IMR-90 (cell line): ENCODE measurements around the gene MFAP4. TPM values are rescaled to one million over a fixed set of nuclear protein-coding genes. Genes with fewer than 3 reads are reported as not detected.

ENCODE experiments used
- ATAC-seq: fragments of 200-7000 bp; cut with Tn5 transposase; 2 replicates; pipeline ENCODE4 v1.9.1; 2020; ENCODE audit warnings: low read depth, mild to moderate bottlenecking, moderate library complexity
- BruUV-seq: library from RNA; stranded (reverse); fragments of 400-500 nt; replicated peaks from 2 replicates; lab custom pipeline; 2021; lab: Mats Ljungman, UMichigan
- CTCF ChIA-PET: fragments of 300-600 bp; formaldehyde crosslinking; extraction: SDS; loops from one replicate; lab custom pipeline; 2021; ENCODE audit warnings: antibody characterized with exemption; lab: Yijun Ruan, JAX
- POLR2A ChIA-PET: fragments of 300-600 bp; sonication (Branson Sonifier 250); formaldehyde crosslinking; loops from one replicate; lab custom pipeline; 2022; ENCODE audit warnings: antibody characterized with exemption; ENCODE audit not compliant: unreplicated experiment; lab: Charles Lee
- DNase-seq: peaks from one replicate; pipeline ENCODE4 v3.0.0; 2013
- H2AFZ ChIP-seq: replicated peaks from 2 replicates; pipeline ENCODE3; 2013; ENCODE audit warnings: low read length, mild to moderate bottlenecking; ENCODE audit not compliant: poor library complexity
- H2AK5ac ChIP-seq: 2 replicates; pipeline ENCODE4 v1.6.1; 2013; ENCODE audit warnings: low read depth, low read length, inconsistent platforms
- H2AK9ac ChIP-seq: replicated peaks from 2 replicates; pipeline ENCODE3; 2013; ENCODE audit warnings: mild to moderate bottlenecking, low read depth, low read length, moderate library complexity; ENCODE audit not compliant: poor library complexity
- H2BK120ac ChIP-seq: 2 replicates; pipeline ENCODE4 v1.6.1; 2013; ENCODE audit warnings: low read depth, low read length, inconsistent platforms
- H2BK15ac ChIP-seq: 3 replicates; pipeline ENCODE4 v1.6.1; 2013; ENCODE audit warnings: low read depth, low read length, inconsistent platforms
- H2BK20ac ChIP-seq: 2 replicates; pipeline ENCODE4 v1.6.1; 2013; ENCODE audit warnings: low read depth, mild to moderate bottlenecking, inconsistent platforms, low read length, moderate library complexity
- H2BK5ac ChIP-seq: 2 replicates; pipeline ENCODE4 v1.6.1; 2013; ENCODE audit warnings: mild to moderate bottlenecking, low read depth, low read length, inconsistent platforms; ENCODE audit not compliant: poor library complexity, severe bottlenecking
- H3K14ac ChIP-seq: replicated peaks from 2 replicates; pipeline ENCODE4 v1.6.1; 2013; ENCODE audit warnings: low read depth, low read length, inconsistent platforms
- H3K18ac ChIP-seq: 2 replicates; pipeline ENCODE4 v1.6.1; 2013; ENCODE audit warnings: low read depth, low read length, control low read depth
- H3K23ac ChIP-seq: 2 replicates; pipeline ENCODE4 v1.6.1; 2013; ENCODE audit warnings: low read depth, low read length, inconsistent platforms
- H3K27ac ChIP-seq: 2 replicates; pipeline ENCODE4 v1.5.1; 2013; ENCODE audit warnings: mild to moderate bottlenecking, control low read depth, low read length; ENCODE audit not compliant: insufficient read depth
- H3K27me3 ChIP-seq: 2 replicates; pipeline ENCODE4 v1.6.1; 2013; ENCODE audit warnings: low read length; ENCODE audit not compliant: control insufficient read depth, insufficient read depth
- H3K36me3 ChIP-seq: 2 replicates; pipeline ENCODE4 v1.6.1; 2013; ENCODE audit warnings: low read length, mixed read lengths; ENCODE audit not compliant: control insufficient read depth, insufficient read depth
- H3K4ac ChIP-seq: 2 replicates; pipeline ENCODE4 v1.6.1; 2013; ENCODE audit warnings: low read depth, low read length, inconsistent platforms
- H3K4me1 ChIP-seq: 2 replicates; pipeline ENCODE4 v1.6.1; 2013; ENCODE audit warnings: low read length, mixed read lengths; ENCODE audit not compliant: control insufficient read depth, insufficient read depth
- H3K4me2 ChIP-seq: 2 replicates; pipeline ENCODE4 v1.6.1; 2013; ENCODE audit warnings: low read depth, mild to moderate bottlenecking, control low read depth, low read length, moderate library complexity
- H3K4me3 ChIP-seq: 2 replicates; pipeline ENCODE4 v1.5.1; 2013; ENCODE audit warnings: low read depth, mild to moderate bottlenecking, control low read depth, low read length, moderate library complexity; ENCODE audit not compliant: insufficient read depth
- H3K56ac ChIP-seq: 2 replicates; pipeline ENCODE4 v1.6.1; 2013; ENCODE audit warnings: low read length, inconsistent platforms; ENCODE audit not compliant: insufficient read depth; ENCODE audit errors: extremely low read depth
- H3K79me1 ChIP-seq, 2 experiments: 2 replicates each; pipeline ENCODE4 v1.6.1; 2013; ENCODE audit warnings: low read length in 2 of 2, inconsistent platforms in 1 of 2, low read depth in 1 of 2
- H3K9ac ChIP-seq: 2 replicates; pipeline ENCODE4 v1.6.1; 2013; ENCODE audit warnings: low read depth, low read length, control low read depth
- H3K9me1 ChIP-seq: 2 replicates; pipeline ENCODE4 v1.6.1; 2013; ENCODE audit warnings: low read length, inconsistent platforms; ENCODE audit not compliant: insufficient read depth
- H3K9me3 ChIP-seq: 2 replicates; pipeline ENCODE4 v1.6.1; 2013; ENCODE audit warnings: low read length; ENCODE audit not compliant: control insufficient read depth, insufficient read depth
- H4K20me1 ChIP-seq: 2 replicates; pipeline ENCODE4 v1.6.1; 2013; ENCODE audit warnings: low read length, inconsistent platforms; ENCODE audit not compliant: insufficient read depth
- H4K5ac ChIP-seq: 2 replicates; pipeline ENCODE4 v1.6.1; 2013; ENCODE audit warnings: mild to moderate bottlenecking, low read depth, low read length, control low read depth
- H4K8ac ChIP-seq, 2 experiments: 2 replicates each; pipeline ENCODE4 v1.6.1; 2013; ENCODE audit warnings: low read depth in 2 of 2, low read length in 2 of 2, control low read depth in 1 of 2, inconsistent platforms in 1 of 2
- H4K91ac ChIP-seq: 2 replicates; pipeline ENCODE4 v1.6.1; 2013; ENCODE audit warnings: low read depth, low read length, inconsistent platforms; ENCODE audit not compliant: insufficient read depth
- BHLHE40 ChIP-seq: fragments of 150-350 bp; IDR thresholded peaks from 2 replicates; pipeline ENCODE4 v1.6.1; 2016; ENCODE audit warnings: mild to moderate bottlenecking, low read depth, low read length
- CEBPB ChIP-seq: IDR thresholded peaks from 2 replicates; pipeline ENCODE4 v1.6.1; 2012; ENCODE audit warnings: low read depth, low read length, improper control_type of control experiment
- CHD1 ChIP-seq: IDR thresholded peaks from 2 replicates; pipeline ENCODE4 v1.6.1; 2012; ENCODE audit warnings: low read depth, low read length, improper control_type of control experiment
- CTCF ChIP-seq: conservative IDR thresholded peaks from 2 replicates; pipeline ENCODE4 v1.5.1; 2012; ENCODE audit warnings: mild to moderate bottlenecking, low read depth, low read length, improper control_type of control experiment
- FOS ChIP-seq: fragments of 150-350 bp; IDR thresholded peaks from 2 replicates; pipeline ENCODE4 v1.6.1; 2016; ENCODE audit warnings: low read depth, low read length
- MAFK ChIP-seq: IDR thresholded peaks from 2 replicates; pipeline ENCODE4 v1.6.1; 2012; ENCODE audit warnings: low read depth, low read length, improper control_type of control experiment
- MAZ ChIP-seq: IDR thresholded peaks from 2 replicates; pipeline ENCODE4 v1.6.1; 2012; ENCODE audit warnings: low read depth, mild to moderate bottlenecking, low read length, improper control_type of control experiment, moderate library complexity, borderline replicate concordance
- MXI1 ChIP-seq: IDR thresholded peaks from 2 replicates; pipeline ENCODE4 v1.6.1; 2012; ENCODE audit warnings: low read depth, mild to moderate bottlenecking, low read length, moderate library complexity, borderline replicate concordance
- NFE2L2 ChIP-seq: fragments of 150-350 bp; IDR thresholded peaks from 2 replicates; pipeline ENCODE4 v1.6.1; 2016; ENCODE audit warnings: low read depth, mild to moderate bottlenecking, low read length
- POLR2A ChIP-seq: IDR thresholded peaks from 2 replicates; pipeline ENCODE4 v1.6.1; 2012; ENCODE audit warnings: mild to moderate bottlenecking, low read depth, low read length
- RAD21 ChIP-seq: IDR thresholded peaks from 2 replicates; pipeline ENCODE4 v1.6.1; 2012; ENCODE audit warnings: low read length, improper control_type of control experiment
- RCOR1 ChIP-seq: IDR thresholded peaks from 2 replicates; pipeline ENCODE4 v1.6.1; 2012; ENCODE audit warnings: mild to moderate bottlenecking, low read length, improper control_type of control experiment; ENCODE audit not compliant: insufficient replicate concordance
- RFX5 ChIP-seq: IDR thresholded peaks from 2 replicates; pipeline ENCODE4 v1.8.0; 2012; ENCODE audit warnings: low read depth, mild to moderate bottlenecking, low read length, moderate library complexity
- WGBS, 2 experiments: methylation state at CpG; one replicate each; pipeline versions ENCODE4 v1.1.5 to v1.1.7; 2013; ENCODE audit warnings: missing lambda C conversion rate in 2 of 2; ENCODE audit not compliant: insufficient read length in 1 of 2; ENCODE audit errors: extremely low coverage in 2 of 2; 5-methylcytosine and 5-hydroxymethylcytosine counted together
- dilution Hi-C: fragments of 300-500 bp; cut with HindIII; formaldehyde crosslinking; loops from one replicate; pipeline ENCODE4 v1.14.3; 2018; ENCODE audit warnings: low sequenced_read_pairs; ENCODE audit not compliant: unreplicated experiment
- in situ Hi-C: fragments of 300-500 bp; cut with MboI; formaldehyde crosslinking; loops from 3 replicates; pipeline ENCODE4 v1.14.3; 2019; ENCODE audit warnings: low sequenced_read_pairs, inconsistent platforms, mixed read lengths
- intact Hi-C: fragments of 100-400 bp; cut with micrococcal nuclease; formaldehyde crosslinking; loops from 2 replicates; pipeline ENCODE4 v1.10.0; 2022
- polyA plus RNA-seq, 3 experiments: library from polyadenylated mRNA; depleted of rRNA; stranded (reverse); fragments of >200 nt; gene quantifications; 2 replicates each; pipeline ENCODE4 v1.2.3, GENCODE V29; 2012; ENCODE audit warnings: low replicate concordance in 1 of 3
- total RNA-seq: library from RNA; depleted of rRNA; stranded (reverse); fragments of >200 nt; gene quantifications from 2 replicates; pipeline ENCODE4 v1.2.3, GENCODE V29; 2012
- TF ChIP-seq, protein P1 (sequence below): fragments of 150-350 bp; IDR thresholded peaks from 2 replicates; pipeline ENCODE4 v1.6.1; 2016; ENCODE audit warnings: low read depth, mild to moderate bottlenecking, low read length, moderate library complexity, borderline replicate concordance

The MFAP4 gene
- total and polyA plus RNA-seq, 2 of the 4 experiments (the other 2 are of a cell fraction) = 7.0 to 71.6 TPM

- peak overlapping the region; percentile 29 for H3K23ac ChIP-seq
- peaks cover 48% of the 10 kb centered on the region for H3K4me1 ChIP-seq
- no peak overlapping the region for H2BK20ac ChIP-seq
- H3K9me1 ChIP-seq = peaks cover 51% of the 10 kb centered on the region
- ATAC-seq (no peak), DNase-seq (peak; percentile 37)
- H2BK5ac ChIP-seq = peak overlapping the region; percentile 66
- dilution Hi-C loops (no loop called here), in situ Hi-C loops (no loop called here), intact Hi-C loops (loop anchor here (1.0 to 5.0 kb wide), 2 partner anchors 63 to 503 kb away; no protein-coding TSS in a partner anchor)
- H3K14ac ChIP-seq = peak overlapping the region; percentile 41; the same call in 1 of the 2 replicates
- H4K91ac ChIP-seq = peak overlapping the region; percentile 44
- H3K4me2 ChIP-seq = peak overlapping the region; percentile 19; the same call in 1 of the 2 replicates
- peak overlapping the region; percentile 74; the same call in 1 of the 2 replicates for H4K5ac ChIP-seq
- peak overlapping the region; percentile 80 for H3K27ac ChIP-seq
- peak overlapping the region in 1 of 2 experiments; percentile 26; a peak in 1 of 4 replicates for H4K8ac ChIP-seq
- H2AFZ ChIP-seq = peak overlapping the region; percentile 26
- H3K36me3 ChIP-seq = peaks cover 60% of the 10 kb centered on the region
- no peak overlapping the region for H3K56ac ChIP-seq
- BruUV-seq = TSS peak; percentile 93
- no peak overlapping the region for H3K4me3 ChIP-seq
- CTCF ChIA-PET = no interaction called here
- no peak overlapping the region; the same call in 2 of the 3 replicates for H2BK15ac ChIP-seq
- POLR2A ChIA-PET = interaction anchor here (0.5 to 0.8 kb wide), 3 partner anchors 28 to 98 kb away, joined by 3 to 14 read pairs (median 4); no protein-coding TSS in a partner anchor
- 35% methylated on average over 2 of the region's 6 CpGs; no CpG with 5 or more reads in 1 of the 2 experiments for WGBS, 2 experiments
- no peaks in the 10 kb centered on the region for H3K9me3 ChIP-seq
- peak overlapping the region; percentile 25; the same call in 1 of the 2 replicates for H3K9ac ChIP-seq
- H3K27me3 ChIP-seq = no peaks in the 10 kb centered on the region
- peaks cover 35% of the 10 kb centered on the region for H4K20me1 ChIP-seq
- peak overlapping the region; percentile 21 for H3K18ac ChIP-seq
- peak overlapping the region; percentile 20; the same call in 1 of the 2 replicates for H2BK120ac ChIP-seq
- H2AK9ac ChIP-seq = peak overlapping the region; percentile 68
- peak overlapping the region; percentile 81 for H3K4ac ChIP-seq
- peak overlapping the region; percentile 80 for H2AK5ac ChIP-seq
- H3K79me1 ChIP-seq = peaks cover 30 to 67% of the 10 kb centered on the region in 2 experiments
- TF ChIP-seq, protein P1, sequence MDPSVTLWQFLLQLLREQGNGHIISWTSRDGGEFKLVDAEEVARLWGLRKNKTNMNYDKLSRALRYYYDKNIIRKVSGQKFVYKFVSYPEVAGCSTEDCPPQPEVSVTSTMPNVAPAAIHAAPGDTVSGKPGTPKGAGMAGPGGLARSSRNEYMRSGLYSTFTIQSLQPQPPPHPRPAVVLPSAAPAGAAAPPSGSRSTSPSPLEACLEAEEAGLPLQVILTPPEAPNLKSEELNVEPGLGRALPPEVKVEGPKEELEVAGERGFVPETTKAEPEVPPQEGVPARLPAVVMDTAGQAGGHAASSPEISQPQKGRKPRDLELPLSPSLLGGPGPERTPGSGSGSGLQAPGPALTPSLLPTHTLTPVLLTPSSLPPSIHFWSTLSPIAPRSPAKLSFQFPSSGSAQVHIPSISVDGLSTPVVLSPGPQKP = no peak
- TF ChIP-seq RFX5 = no peak
- no peak for TF ChIP-seq MAZ
- no peak for TF ChIP-seq CHD1
- TF ChIP-seq FOS = no peak
- no peak for TF ChIP-seq MXI1
- TF ChIP-seq NFE2L2 = no peak
- no peak for TF ChIP-seq CEBPB
- no peak for TF ChIP-seq RCOR1
- TF ChIP-seq POLR2A = no peak
- no peak for TF ChIP-seq RAD21
- no peak for TF ChIP-seq MAFK
- no peak for TF ChIP-seq BHLHE40
- no peak for TF ChIP-seq CTCF
Measured at GRCh38 chr17:19383681-19384470, 3.1 kb downstream of the MFAP4 start.
